Glutamatergic neuron (in vitro differentiated cells): Measurements from ENCODE around the gene NARS2. TPM values are rescaled to one million over a fixed set of nuclear protein-coding genes. Genes with fewer than 3 reads are reported as not detected.

Experiments used
- DNase-seq: peaks from one replicate; pipeline ENCODE4 v3.0.0; 2022
- H3K27ac Mint-ChIP-seq: one replicate; pipeline ENCODE4 v1.8.0; 2020; ENCODE audit warnings: mild to moderate bottlenecking, mixed read lengths, inconsistent platforms; ENCODE audit not compliant: unreplicated experiment
- H3K27me3 Mint-ChIP-seq: one replicate; pipeline ENCODE4 v1.8.0; 2020; ENCODE audit warnings: mild to moderate bottlenecking, moderate library complexity, mixed read lengths, inconsistent platforms; ENCODE audit not compliant: unreplicated experiment
- H3K36me3 Mint-ChIP-seq: one replicate; pipeline ENCODE4 v1.8.0; 2020; ENCODE audit warnings: mild to moderate bottlenecking, mixed read lengths, inconsistent platforms; ENCODE audit not compliant: unreplicated experiment
- H3K4me1 Mint-ChIP-seq: one replicate; pipeline ENCODE4 v1.8.0; 2020; ENCODE audit warnings: mild to moderate bottlenecking, low read depth, mixed read lengths, inconsistent platforms; ENCODE audit not compliant: unreplicated experiment
- H3K4me3 Mint-ChIP-seq: one replicate; pipeline ENCODE4 v1.8.0; 2020; ENCODE audit warnings: mild to moderate bottlenecking, mixed read lengths, inconsistent platforms; ENCODE audit not compliant: unreplicated experiment
- H3K9me3 Mint-ChIP-seq: one replicate; pipeline ENCODE4 v1.8.0; 2020; ENCODE audit warnings: mild to moderate bottlenecking, moderate library complexity, mixed read lengths, inconsistent platforms; ENCODE audit not compliant: unreplicated experiment
- total RNA-seq: library from RNA; stranded (reverse); fragmentation: NEBNext Ultra II Directional; extraction: Animal tissue kit (Norgen Biotek cat#: 25700); gene quantifications from one replicate; pipeline ENCODE4 v1.2.1, GENCODE V29; 2021; ENCODE audit not compliant: unreplicated experiment
- TF ChIP-seq, protein P1 (sequence below): fragments of 200-600 bp; sonication (generic); IDR thresholded peaks from one replicate; pipeline ENCODE4 v1.5.0; 2021; ENCODE audit not compliant: partially characterized antibody, unreplicated experiment

Gene NARS2
- total RNA-seq, 1 donor from 2014 or later = 21.1 TPM

DNA sequence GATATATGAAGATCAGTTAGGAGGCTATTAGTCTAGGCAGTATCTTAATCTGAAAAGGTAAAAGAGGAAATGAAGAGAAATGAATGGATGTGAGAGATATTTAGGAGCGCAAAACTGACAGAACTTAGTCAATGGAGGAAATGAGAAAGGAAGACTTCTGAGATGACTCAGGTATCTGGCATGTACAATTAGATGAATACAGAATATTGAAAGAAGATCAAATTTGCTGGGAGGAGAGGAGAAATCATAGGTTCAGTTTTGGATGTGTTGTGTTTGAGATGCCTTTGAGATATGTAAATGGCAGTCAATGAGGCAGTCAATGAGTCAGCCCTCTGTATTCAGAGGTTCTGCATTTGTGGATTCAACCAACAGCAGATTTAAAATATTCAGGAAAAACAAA is 114.2 kb downstream of the NARS2 start:
- Mint-ChIP-seq H3K27ac (no peak overlapping the region), H3K9me3 (peaks cover 2% of the 10 kb centered on the region)

DNA sequence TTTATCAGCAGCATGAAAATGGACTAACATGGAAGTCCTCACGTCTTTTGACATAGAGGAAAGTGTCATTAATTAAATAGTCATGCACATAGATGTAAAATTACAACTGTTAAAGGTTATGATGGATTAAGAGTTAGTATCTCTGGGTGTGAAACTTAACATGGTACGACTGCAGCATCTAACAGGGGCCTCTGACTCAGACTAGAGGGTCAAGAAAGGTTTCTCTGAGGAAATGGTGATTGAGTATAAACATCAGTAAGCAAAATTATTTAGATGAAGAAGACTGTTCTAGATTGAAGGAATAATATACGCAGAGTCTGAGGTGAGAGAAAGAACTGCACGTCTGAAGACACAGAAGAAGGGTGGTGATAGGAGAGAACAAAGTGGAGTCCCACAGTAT is 114.9 kb downstream of the NARS2 start:
- Mint-ChIP-seq H3K27me3 (no peaks in the 10 kb centered on the region), H3K27ac (no peak overlapping the region), H3K4me1 (no peaks in the 10 kb centered on the region), H3K9me3 (peaks cover 2% of the 10 kb centered on the region), H3K36me3 (peaks cover 11% of the 10 kb centered on the region), H3K4me3 (no peak overlapping the region)
- DNase-seq = no peak
- TF ChIP-seq, protein P1, sequence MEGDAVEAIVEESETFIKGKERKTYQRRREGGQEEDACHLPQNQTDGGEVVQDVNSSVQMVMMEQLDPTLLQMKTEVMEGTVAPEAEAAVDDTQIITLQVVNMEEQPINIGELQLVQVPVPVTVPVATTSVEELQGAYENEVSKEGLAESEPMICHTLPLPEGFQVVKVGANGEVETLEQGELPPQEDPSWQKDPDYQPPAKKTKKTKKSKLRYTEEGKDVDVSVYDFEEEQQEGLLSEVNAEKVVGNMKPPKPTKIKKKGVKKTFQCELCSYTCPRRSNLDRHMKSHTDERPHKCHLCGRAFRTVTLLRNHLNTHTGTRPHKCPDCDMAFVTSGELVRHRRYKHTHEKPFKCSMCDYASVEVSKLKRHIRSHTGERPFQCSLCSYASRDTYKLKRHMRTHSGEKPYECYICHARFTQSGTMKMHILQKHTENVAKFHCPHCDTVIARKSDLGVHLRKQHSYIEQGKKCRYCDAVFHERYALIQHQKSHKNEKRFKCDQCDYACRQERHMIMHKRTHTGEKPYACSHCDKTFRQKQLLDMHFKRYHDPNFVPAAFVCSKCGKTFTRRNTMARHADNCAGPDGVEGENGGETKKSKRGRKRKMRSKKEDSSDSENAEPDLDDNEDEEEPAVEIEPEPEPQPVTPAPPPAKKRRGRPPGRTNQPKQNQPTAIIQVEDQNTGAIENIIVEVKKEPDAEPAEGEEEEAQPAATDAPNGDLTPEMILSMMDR = no peak

More for the DNA sequence above, 114.2 kb downstream of the NARS2 start:
- no peak for DNase-seq
- H3K27me3 Mint-ChIP-seq = peaks cover 2% of the 10 kb centered on the region
- H3K4me1 Mint-ChIP-seq = no peaks in the 10 kb centered on the region
- H3K4me3 Mint-ChIP-seq = no peak overlapping the region
- H3K36me3 Mint-ChIP-seq = peaks cover 13% of the 10 kb centered on the region
- TF ChIP-seq, protein P1 = no peak

DNA sequence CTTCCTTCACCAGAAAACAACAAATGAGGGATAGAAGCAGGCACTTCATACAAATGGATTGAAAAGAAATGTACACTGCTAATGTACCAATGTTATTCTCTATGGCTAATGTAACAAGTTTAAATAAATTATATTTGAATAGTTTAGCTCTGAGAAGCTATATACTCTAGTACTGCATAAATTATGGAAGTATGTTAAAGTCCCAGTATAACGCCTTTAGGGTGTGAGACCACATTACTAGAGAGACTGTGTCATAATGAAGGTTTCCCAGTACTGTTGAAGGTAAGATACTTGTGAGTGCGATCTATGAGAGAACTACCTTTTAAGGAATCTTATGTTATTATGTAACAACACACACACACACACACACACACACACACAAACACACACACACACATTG is 117.2 kb downstream of the NARS2 start:
- peaks cover 7% of the 10 kb centered on the region for H3K36me3 Mint-ChIP-seq
- no peaks in the 10 kb centered on the region for H3K27me3 Mint-ChIP-seq
- no peak overlapping the region for H3K4me3 Mint-ChIP-seq
- no peak for DNase-seq
- H3K27ac Mint-ChIP-seq = no peak overlapping the region
- no peaks in the 10 kb centered on the region for H3K4me1 Mint-ChIP-seq
- TF ChIP-seq, protein P1 = no peak
- peaks cover 2% of the 10 kb centered on the region for H3K9me3 Mint-ChIP-seq

DNA sequence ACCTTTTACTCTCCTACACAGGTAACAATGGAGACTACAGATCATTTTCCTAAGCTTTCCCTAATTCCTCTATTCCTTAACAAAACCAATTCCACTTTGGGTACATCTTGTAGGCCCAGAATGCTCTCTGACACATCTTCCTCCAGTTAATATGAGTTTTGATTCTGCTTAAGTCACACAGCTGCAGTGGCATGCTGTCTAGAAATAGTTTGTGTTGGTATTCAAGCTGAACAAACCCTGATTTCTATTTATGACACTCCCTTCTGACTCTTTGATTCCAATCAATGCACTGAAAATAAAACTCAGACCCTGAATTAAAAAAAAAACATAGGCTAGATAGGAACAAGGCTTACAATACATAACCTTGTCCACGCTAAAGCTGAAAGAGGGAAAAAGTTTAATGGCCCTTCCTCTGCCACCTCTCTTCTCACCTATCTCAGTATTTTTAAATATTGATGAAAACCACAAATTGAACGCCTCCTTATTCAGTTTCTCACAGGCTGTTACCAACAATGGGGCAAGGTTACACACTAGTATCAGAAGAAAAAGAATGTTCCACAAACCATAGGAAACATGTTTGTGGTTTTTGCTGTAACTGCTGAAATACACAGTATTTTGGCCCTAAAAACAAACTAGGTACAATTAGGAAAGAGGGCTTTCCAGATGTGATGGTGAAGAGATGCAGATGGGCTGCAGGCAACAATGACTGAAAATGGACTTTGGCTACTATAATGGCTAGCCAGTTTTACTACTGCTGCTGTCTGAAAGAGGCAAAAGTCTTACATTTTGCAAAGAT is 121.3 kb downstream of the NARS2 start:
- Mint-ChIP-seq H3K4me1 (peaks cover 2% of the 10 kb centered on the region), H3K4me3 (no peak overlapping the region), H3K27me3 (no peaks in the 10 kb centered on the region), H3K27ac (no peak overlapping the region), H3K9me3 (no peaks in the 10 kb centered on the region), H3K36me3 (no peaks in the 10 kb centered on the region)
- no peak for DNase-seq
- TF ChIP-seq, protein P1 = no peak

DNA sequence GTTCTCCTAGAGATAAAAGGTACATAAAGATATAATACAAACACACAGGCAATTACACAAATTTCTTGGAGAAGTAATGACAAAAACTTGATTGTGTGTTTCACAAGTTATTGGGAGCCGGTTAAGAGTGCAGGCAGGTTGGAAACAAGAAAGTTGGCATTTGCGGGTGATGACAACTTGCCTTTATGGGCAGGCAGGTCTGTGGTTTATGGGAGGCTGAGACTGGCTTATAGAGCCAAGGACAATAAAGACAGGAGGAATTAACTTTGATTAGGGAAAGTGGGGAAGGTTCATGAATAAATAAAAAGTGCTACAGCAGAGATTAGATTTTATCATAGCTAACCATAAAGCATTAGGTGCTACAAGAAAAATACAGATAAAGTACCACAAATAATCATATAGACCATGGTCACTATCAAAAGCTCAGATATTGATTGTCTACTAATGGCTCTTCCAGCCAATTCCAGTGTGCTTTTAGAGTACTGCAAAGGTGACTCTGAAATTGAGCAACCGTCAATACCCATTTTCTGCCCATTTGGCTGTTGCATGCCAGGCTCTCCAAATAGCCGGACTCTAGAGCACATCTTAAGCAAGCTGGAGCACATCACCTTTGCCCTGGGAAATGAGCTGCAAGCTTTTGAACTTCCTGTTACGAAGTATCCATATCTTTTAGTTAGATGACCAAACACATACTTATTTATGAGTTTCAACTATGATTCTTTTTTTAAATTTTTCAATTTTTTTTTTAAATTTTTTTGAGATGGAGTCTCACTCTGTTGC is 123.1 kb downstream of the NARS2 start:
- no peak overlapping the region for H3K27ac Mint-ChIP-seq

More for the DNA sequence above, 123.1 kb downstream of the NARS2 start:
- DNase-seq = no peak
- Mint-ChIP-seq H3K4me1 (peaks cover 2% of the 10 kb centered on the region), H3K4me3 (no peak overlapping the region), H3K9me3 (no peaks in the 10 kb centered on the region), H3K27me3 (no peaks in the 10 kb centered on the region), H3K36me3 (no peaks in the 10 kb centered on the region)
- TF ChIP-seq, protein P1 = no peak
